GM21515 (cell line): Measurements from ENCODE around the gene CLIP1.
"Not testable (repeated sequence)": the region's sequence is repeated elsewhere in the genome, so short reads cannot be mapped to it uniquely, and the experiment has no call there.

Experiments
- ATAC-seq: cut with Tn5 transposase; IDR thresholded peaks from one replicate; pipeline ENCODE4 v1.9.1; 2021; ENCODE audit not compliant: unreplicated experiment

The CLIP1 gene

DNA sequence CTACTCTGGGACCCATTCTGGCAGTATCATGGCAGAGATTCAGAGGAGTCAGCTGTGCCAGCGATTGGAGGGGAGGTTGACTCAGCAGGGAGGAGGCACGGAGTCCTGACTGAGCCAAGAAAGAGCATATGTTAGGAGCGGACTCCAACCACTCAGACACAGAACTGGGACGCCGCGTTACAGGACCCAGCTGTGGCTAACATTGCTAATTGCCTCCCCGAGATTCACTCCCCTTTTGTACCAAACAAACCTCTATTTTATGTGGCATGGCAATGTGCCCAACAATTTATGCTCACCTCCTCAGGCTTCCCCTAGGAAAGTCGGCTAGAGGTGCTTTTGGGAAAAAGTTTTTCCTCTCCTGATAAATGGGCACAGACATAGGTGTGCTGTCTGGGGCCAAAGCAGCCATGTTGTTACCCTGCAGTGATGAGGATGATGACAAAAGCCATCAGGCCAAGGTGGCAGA is 15.2 kb upstream of the CLIP1 start:
- no peak for ATAC-seq

DNA sequence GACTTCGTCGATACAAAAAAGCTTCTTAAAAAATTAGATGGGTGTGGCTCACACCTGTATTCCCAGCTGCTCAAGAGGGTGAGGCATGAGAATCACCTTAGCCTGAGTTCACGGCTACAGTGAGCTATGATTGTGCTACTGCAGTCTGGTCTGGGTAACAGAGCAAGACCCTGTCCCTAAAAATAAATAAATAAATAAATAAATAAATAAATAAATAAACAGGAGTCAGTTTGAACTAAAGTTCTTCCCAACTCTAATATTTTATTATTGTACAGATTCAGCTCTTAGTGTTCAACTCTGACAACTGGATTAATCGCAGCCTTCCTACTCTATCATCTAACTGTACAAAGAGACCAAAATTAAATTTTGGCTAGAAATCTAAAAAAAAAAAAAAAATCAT is 12.7 kb upstream of the CLIP1 start:
- no peak for ATAC-seq

DNA sequence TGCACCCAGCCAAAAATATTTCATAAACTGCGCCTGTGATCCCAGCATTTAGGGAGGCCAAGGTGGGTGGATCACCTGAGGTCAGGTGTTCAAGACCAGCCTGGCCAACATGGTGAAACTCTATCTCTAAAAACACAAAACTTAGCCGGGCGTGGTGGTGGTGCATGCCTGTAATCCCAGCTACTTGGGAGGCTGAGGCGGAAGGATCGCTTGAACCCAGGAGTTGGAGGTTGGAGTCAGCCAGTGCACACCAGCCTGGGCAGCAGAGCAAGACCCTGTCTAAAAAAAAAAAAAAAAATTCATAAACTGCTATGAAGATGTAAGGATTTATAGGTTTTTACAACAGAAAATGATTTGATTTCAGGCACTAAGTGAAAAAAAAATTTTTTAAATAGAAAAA is 6.6 kb upstream of the CLIP1 start:
- not testable (repeated sequence) for ATAC-seq

DNA sequence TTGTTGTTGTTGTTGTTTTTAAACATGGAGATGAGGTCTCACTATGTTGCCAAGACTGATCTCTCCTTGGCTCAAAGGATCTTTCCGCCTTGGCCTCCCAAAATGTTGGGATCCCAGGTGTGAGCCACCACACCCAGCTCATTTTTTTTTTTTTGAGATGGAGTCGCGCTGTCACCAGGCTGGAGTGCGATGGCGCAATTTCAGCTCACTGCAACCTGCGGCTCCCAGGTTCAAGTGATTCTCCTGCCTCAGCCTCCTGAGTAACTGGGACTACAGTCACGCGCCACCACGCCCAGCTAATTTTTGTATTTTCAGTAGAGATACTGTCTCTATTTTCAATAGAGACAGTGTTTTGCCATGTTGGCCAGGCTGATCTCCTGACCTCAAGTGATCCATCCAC is 4.9 kb upstream of the CLIP1 start:
- no peak for ATAC-seq

DNA sequence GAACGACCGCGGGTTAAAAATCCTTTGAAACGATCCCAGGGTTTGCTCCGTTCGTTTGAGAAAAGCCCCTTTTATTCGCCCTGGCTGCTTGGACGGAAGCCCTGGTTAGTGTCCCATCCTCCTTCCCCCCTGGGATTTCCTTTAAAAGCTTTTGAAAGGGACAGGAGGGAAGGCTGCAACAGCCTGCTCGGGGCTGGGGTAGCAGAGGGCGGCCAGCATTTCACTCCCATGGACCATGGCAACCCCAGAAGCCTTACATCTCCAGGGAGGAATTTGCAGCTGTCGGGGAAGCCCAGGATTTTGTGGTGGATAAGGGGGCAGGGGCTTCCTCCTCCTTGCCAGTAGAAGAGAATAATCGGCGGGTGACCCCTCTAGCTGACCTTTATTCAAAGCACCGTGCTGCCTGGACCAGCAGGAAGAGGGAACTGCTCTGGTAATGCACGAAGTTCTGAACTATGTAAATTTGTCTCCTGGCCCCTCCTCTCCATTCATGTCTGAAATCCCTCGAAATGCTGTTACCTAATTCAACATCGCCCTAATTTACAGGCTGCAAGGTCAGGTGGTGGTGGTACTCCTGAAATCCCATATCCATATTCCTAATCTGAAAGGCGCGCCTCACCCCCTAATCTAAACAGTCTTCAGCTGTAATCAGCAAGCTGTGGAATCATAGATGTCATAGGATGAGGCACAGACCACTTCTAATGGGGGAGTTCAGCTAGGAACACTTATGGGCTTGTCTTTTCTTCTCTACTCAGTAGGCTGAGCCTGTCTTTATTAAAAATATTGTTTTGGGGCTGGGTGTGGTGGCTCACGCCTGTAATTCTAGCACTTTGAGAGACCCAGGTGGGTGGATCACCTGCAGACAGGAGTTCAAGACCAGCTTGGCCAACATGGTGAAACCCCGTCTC is 1.0 kb upstream of the CLIP1 start:
- no peak for ATAC-seq

DNA sequence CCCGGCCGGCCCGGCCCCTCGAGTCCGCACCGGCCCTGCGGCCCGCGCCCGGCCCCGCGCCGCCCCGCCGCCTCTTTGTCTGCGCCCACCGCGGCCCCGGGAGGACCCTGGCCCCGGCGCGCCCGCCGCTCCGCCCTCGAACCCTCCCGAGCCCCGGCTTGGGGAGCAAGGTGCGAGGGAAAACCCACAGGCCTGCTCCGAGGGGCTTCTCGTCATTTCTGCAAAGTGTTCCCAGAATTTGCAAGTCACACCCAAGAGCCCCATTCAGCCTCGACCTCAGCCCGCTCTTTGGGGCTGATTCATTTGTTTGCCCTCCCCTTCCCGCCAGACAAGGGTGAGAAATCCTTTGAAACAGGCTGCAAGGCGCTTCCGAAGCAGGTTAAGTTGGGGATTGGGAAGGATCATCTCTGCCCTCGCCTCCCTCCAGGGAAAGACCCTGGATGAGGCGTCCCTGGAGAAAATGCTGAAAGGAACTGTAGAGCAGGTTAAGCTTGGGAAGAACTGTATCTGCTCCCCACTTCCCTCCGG is 325 bp upstream of the CLIP1 start:
- no peak for ATAC-seq

DNA sequence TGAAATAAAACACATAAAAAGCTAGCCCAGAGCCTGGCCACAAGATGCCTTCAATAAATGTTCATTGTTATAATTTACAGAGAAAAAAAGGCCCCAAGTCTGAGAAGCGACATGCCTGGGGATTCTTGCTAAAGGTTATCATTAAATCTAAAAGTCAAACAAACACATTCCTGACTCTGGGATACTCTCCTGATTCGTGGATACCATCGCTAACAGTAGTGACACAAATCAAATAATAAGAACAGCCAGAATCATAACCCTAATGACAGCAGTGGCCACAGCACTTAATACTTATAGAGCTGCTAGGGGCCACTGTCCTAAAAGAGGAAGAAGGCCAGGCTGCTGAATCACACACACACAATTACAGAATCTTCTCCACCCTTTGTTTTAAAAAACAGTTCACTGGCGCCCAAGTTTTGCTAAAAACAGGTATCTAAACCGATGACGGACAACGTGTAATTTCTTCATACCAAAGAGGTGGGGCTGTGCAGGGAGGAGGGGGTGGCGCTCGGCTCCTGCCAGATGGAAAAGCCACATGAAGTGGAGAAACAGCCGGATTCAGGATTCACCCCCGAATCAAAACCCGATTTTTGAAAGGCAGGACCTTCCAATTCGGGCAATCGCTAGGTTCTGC is 1.2 kb downstream of the CLIP1 start:
- ATAC-seq = no peak

DNA sequence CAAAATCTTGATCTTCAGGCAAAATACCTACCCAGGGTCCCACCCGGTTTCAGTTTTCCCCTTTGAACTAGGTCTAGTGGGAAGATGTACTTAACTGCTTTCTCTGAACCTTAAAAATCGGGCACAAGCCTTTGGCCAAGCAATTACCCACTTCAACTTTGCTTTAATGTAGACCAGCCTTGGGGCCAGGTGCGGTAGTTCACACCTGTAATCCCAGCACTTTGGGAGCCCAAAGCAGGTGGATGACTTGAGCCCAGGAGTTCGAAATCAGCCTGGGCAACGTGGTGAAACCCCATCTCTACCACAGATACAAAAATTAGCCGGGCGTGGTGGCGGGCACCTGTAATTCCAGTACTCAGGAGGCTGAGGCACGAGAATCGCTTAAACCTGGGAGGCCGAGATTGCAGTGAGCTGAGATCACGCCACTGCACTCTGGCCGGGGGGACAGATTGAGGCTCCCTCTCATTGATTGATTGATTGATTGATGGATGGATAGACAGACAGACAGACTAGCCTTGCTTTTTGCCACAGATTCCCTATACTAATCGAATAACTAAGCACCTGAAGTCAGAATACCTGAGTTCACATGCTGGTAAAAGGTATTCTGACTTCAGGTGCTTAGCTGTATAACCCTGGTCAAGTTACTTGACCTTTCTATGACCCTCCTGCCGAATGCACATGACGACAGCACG is 1.9 kb downstream of the CLIP1 start:
- no peak for ATAC-seq

DNA sequence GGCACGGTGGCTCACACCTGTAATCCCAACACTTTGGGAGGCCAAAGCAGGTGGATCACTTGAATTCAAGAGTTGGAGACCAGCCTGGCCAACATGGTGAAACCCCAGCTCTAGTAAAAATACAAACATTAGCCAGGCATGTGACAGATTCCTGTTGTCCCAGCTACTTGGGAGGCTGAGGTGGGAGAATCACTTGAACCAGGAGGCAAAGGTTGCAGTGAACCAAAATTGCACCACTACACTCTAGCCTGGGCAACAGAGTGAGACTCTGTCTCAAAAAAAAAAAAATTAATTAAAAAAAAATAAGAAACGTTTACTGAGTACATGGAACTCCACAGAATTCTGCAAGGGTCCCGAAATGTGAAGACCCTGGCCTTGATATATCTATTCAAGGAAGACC is 3.4 kb downstream of the CLIP1 start:
- ATAC-seq = not testable (repeated sequence)

DNA sequence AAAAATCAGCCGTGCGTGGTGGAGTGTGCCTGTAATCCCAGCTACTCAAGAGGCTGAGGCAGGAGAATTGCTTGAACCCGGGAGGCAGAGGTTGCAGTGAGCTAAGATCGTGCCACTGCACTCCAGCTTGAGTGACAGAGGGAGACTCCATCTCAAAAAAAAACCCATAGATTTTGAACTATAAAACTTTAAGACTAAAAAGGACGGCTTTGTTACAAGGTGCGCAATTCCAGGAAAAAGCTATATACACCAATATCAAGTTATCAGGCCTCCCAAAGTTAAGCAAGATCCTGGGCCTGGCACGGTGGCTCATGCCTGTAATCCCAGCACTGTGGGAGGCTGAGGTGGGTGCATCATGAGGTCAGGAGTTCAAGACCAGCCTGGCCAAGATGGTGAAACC is 6.8 kb downstream of the CLIP1 start:
- ATAC-seq = not testable (repeated sequence)

DNA sequence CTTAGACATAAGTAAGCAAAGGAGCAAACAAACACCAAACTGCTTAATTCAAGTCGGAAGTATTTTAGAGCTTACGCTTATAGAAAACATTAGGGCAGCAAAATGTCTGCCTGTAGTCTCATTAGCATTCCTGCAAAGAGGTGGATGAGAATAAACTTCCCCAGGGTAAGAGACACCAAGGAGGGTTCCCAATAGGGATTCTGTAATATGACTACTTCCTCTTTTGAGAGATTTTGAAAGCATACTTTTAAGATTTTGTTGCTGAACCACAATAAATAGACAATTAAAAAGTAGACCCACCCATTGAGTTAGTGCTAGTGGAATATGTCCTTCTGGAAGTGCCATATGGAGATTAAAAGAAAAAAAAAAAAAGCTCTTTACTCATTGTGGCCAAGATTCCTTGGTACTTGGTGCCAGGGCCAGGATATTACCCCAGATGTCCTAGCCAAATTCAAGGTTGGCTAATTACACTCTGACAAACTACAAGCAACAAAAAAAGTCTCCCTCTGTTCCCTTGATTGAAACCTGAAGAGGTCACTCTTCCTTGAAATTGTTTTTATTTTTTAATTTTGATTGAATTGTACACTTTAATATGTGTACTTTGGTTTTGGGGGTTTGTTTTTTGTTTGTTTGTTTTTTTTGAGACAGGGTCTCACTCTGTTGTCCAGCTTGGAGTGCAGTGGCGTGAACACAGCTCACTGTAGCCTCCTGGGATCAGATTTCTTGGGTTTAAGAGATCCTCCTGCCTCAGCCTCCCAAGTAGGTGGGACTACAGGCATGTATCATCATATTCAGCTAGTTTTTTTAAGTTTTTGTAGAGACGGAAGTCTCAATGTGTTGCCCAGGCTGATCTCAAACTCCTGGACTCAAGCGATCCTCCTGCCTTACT is 8.7 kb downstream of the CLIP1 start:
- no peak for ATAC-seq

DNA sequence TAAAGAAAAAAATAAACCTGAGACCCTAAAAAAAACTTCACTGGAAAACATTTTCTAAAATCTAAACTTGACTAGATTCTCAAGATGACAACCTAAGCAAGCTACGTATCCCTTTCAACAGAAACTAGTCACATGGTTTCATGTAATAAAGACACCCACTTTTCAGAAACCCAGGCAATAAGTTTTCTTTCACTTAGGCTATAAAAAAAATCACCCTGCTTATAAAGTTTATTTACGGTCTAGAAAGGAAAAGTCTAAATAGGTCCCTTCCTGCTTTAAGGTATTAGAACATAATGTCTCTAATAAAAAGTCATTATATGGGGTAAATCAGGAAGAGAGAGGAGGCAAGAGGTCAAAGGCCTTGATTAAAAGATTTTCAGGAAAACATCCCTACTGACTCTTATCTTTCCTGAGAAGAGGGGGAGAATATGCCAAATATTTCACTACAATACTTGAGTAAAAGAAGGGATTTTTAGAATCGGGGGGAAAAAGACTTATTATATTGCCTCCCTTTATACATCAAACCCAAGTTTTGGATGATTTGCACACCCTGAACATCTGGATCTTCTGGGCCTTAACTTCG is 9.5 kb downstream of the CLIP1 start:
- no peak for ATAC-seq

DNA sequence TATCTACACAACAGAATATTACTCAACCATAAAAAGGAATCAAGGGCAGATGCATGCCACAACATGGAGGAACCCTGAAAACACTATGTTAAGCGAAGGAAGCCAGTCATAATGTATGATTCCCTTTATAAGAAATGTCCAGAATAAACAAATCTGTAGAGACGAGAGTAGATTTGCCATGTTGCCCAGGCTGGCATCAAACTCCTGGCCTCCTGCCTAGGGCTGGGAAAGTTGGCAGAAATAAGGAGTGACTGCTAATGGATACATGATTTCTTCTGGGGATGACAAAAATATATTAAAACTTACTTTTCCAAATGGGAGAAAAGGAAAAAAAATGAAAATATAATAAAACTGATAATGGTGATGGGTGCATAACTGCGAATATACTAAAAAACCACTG is 10.9 kb downstream of the CLIP1 start:
- ATAC-seq = no peak

DNA sequence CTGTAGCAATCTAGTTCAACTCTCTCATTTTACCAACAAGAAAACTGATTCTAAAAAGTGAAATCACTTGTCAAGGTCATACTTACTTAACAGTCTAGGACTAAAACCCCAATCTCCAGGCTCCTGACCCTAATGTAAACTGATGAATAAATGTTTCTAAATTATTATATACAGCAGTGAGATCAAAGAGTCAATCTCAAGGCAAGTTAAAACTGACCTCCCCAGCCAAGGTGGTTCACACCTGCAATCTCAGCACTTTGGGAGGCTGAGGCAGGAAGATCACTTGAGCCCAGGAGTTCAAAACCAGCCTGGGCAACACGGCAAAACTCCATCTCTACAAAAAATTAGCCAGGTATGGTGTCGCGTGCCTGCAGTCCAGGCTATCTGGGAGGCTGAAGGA is 15.3 kb downstream of the CLIP1 start:
- ATAC-seq = no peak

DNA sequence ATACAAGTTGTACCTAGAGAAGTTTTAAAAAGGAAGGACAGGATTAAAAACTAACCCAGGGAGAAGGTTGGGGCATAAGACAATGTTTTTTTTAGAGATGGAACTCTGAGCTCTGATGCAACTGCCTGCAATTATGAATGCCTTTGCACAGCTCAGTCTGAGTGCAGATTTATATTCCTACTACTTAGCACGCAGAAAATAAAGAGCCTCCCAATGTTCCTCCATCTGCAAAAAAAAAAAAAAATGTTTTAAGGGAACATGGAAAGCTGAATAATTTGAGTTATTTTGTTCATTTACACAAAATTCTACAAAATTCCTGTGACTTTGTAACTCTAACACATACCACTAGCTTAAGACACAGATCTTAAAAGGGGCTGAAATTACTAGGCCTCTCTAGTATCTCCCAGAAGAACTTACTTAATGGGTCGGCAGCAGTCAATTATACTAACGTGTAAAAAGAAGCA is 15.7 kb downstream of the CLIP1 start:
- ATAC-seq = no peak

DNA sequence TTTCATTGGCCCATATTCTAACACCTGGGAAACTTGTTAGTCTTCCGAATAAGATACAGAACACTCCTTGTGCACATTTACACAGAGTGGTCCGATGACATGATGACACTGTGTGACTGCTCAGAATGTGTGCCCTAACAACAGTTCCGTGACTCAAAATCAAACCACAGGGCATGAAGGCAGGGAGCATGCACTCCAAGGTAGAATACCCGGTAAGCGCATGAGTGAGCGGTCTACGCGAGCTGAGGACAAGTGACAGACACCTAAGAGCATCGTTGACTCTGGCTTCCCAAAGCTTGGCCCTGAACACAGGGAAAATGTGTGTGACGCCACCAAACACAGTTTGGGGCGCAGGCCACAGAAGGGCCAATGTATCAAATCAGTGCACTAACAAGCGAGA is 18.6 kb downstream of the CLIP1 start:
- ATAC-seq = no peak

DNA sequence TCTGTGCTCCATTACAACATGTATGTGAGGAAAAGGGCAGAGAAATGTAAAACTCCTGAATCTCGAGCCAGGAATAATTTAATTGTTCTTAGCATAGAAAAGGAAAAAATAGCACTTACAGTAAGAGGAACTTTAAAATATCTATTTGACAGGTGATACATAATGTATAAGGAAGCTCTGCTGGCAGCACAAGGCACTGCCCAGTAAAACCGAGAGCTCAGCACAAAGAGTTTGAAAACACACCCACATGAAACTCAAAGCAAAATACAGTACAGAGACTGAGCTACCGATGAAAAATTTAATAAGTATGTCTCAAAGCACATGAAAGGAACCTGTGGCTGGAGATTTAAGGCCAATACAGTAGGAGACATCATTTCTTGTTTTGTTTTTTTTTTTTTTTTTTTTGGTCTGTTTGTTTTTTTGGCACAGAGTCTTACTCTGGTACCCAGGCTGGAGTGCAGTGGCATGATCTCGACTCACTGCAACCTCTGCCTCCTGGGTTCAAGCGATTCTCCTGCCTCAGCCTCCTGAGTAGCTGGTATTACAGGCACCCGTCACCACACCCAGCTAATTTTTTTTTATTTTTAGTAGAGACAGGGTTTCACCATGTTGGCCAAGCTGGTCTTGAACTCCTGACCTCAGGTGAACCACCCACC is 19.2 kb downstream of the CLIP1 start:
- no peak for ATAC-seq

DNA sequence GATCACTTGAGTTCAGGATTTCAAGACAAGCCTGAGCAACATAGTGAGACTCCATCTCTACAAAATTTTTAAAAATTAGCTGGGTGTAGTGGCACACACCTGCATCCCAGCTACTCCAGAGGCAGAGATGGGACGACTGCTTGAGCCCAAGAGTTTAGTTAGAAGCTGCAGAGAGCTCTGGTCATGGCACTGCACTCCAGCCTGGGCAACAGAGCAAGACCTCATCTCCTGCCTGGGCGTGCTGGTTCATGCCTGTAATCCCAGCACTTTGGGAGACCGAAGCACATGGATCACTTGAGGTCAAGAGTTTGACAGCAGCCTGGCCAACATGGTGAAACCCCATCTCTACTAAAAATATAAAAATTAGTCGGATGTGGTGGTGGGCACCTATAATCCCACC is 20.2 kb downstream of the CLIP1 start:
- no peak for ATAC-seq

DNA sequence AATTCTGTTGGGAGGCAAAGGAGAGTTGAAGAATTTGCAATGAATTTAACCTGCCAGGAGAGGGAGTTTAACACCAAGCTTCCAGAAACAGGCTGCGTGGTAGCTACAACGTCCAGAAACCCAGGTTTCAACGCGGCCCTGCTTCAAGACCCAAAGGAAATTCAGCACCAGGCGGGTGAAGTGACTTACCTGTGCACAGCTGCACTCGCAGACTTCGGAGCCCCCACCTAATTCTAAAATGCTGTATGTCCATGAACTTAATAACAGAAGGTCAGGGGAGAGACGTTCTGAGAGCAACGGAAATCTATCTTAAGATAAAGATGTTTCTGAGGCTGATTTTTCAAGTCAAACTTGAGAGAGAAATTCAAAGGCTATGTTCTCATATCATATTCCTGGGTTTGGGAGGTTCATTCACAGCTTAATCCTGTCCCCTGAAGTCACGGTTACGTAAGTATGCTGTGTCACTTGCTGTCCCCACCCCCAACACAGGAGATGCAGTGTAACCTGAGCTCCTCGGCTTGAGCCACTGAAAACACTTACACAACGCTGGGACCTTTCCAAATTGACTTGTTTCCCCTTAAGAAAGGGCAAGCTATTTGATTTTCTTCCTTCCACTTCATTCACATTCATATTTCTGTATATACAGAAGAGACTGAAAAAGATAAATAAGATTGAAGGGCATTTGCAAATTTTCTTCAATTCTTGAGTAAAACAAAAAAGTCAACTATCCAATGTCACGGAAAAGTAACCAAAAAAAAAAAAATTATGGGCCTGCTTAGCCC is 22.7 kb downstream of the CLIP1 start:
- ATAC-seq = no peak
